Body of pancreas (tissue), 4 donors: ENCODE measurements around the gene TLK2. TPM values are rescaled to one million over a fixed set of nuclear protein-coding genes. Genes with fewer than 3 reads are reported as not detected.

Experiments used
- ATAC-seq: fragments of 150-250 bp; one replicate; pipeline ENCODE4 v1.9.1; 2016
- DNase-seq, 4 donors: peaks; one replicate each; pipeline ENCODE4 v3.0.0-alpha.2; 2019
- H3K27ac ChIP-seq, 4 donors: fragments of 200-600 bp; sonication (generic); 1 replicate in 3 of 4; 2 replicates in 1 of 4; pipeline versions ENCODE4 v1.5.1 to v1.6.1; 2016 to 2019; ENCODE audit warnings: mild to moderate bottlenecking in 1 of 4, mixed read lengths in 1 of 4, moderate library complexity in 1 of 4
- H3K27me3 ChIP-seq, 2 donors: fragments of 200-600 bp; sonication (generic); one replicate each; pipeline ENCODE4 v1.6.0; 2016; ENCODE audit warnings: mild to moderate bottlenecking in 1 of 2
- H3K36me3 ChIP-seq, 2 donors: fragments of 200-600 bp; sonication (generic); replicated peaks in 1 of 2; 2 replicates each; pipeline ENCODE4 v1.5.1; 2016; ENCODE audit warnings: low read depth in 2 of 2; ENCODE audit not compliant: insufficient read depth in 1 of 2
- H3K4me1 ChIP-seq: fragments of 200-600 bp; sonication (generic); one replicate; pipeline ENCODE4 v1.6.0; 2016
- H3K4me3 ChIP-seq, 2 donors: fragments of 200-600 bp; sonication (generic); 1 replicate in 1 of 2; 2 replicates in 1 of 2; pipeline ENCODE4 v1.5.1; 2016 to 2019
- H3K9me3 ChIP-seq, 3 donors: fragments of 200-600 bp; sonication (generic); 1 replicate in 2 of 3; 2 replicates in 1 of 3; pipeline ENCODE4 v1.5.1; 2016
- CTCF ChIP-seq, 7 experiments: fragments of 450-650 bp in 4 of 7; fragments of 200-600 bp in 3 of 7; sonication (generic) in 3 of 7; IDR thresholded peaks; one replicate each; pipeline ENCODE4 v1.5.1; 2016 to 2019; ENCODE audit warnings: antibody characterized with exemption in 7 of 7
- POLR2A ChIP-seq, 3 donors: fragments of 450-650 bp; IDR thresholded peaks; one replicate each; pipeline ENCODE4 v1.6.1; 2016; ENCODE audit warnings: antibody characterized with exemption in 3 of 3, mild to moderate bottlenecking in 2 of 3
- WGBS, 2 donors: methylation state at CpG; one replicate each; pipeline ENCODE4 v1.1.5; 2017; 5-methylcytosine and 5-hydroxymethylcytosine counted together
- intact Hi-C: fragments of 100-400 bp; cut with DNase I; formaldehyde crosslinking; loops from one replicate; pipeline ENCODE4 v1.15.1; 2023
- small RNA-seq: library from RNA; depleted of rRNA; stranded (forward); fragments of <200 nt; gene quantifications from one replicate; pipeline ENCODE3, GENCODE V24; 2016
- total RNA-seq, 2 donors: library from RNA; depleted of rRNA; stranded (reverse); fragments of >200 nt; gene quantifications; one replicate each; pipeline ENCODE4 v1.1.0, GENCODE V29; 2016

Gene TLK2
- total RNA-seq, 2 donors from 2014 or later: 20.8 to 54.1 TPM

GRCh38 chr17:62658136-62658920 is 179.7 kb downstream of the TLK2 start:
- no peak overlapping the region for H3K27ac ChIP-seq
- H3K4me3 ChIP-seq: no peak overlapping the region
- 63 to 73% methylated on average over 15 of the region's 15 CpGs for WGBS, 2 donors
- no peaks in the 10 kb centered on the region for H3K9me3 ChIP-seq
- intact Hi-C loops: no loop called here
- TF ChIP-seq CTCF (IDR thresholded peaks at IDR 0.05): no peak
- no peak for TF ChIP-seq POLR2A (IDR thresholded peaks at IDR 0.05)
- H3K4me1 ChIP-seq: peaks cover 6% of the 10 kb centered on the region
- no peak for DNase-seq
- H3K27me3 ChIP-seq: no peaks in the 10 kb centered on the region
- no peaks in the 10 kb centered on the region for H3K36me3 ChIP-seq
- no peak for ATAC-seq

DNA sequence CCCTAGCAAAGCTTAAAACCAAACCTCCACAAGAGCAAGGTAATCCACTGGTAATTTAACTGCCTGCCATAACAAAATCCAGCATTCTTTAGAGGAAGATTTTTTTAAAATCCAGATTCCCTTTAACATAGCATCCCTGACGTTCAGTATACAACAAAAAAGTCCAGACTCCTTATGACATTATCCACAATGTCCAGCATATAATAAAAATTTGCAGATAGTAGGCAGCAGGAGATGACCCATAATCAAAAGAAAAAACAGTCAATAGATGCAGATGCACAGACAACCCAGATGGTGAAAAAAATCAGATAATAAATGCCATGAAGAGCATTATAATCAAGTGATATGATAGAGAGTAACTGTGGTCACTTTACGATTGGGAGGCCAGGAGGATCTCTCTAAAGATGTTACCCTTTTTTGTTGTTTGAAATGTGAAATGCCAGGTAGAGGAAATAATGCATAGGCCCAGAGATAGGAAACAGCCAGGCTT is 182.0 kb downstream of the TLK2 start:
- H3K27ac ChIP-seq: no peak overlapping the region
- no peak for TF ChIP-seq CTCF (IDR thresholded peaks at IDR 0.05)
- TF ChIP-seq POLR2A (IDR thresholded peaks at IDR 0.05): no peak
- no peaks in the 10 kb centered on the region for H3K9me3 ChIP-seq
- 81 to 88% methylated on average over 2 of the region's 2 CpGs for WGBS, 2 donors
- no peaks in the 10 kb centered on the region for H3K4me1 ChIP-seq
- ATAC-seq (no peak), DNase-seq (no peak)
- H3K27me3 ChIP-seq: no peaks in the 10 kb centered on the region
- H3K4me3 ChIP-seq: no peak overlapping the region
- intact Hi-C loops: no loop called here
- H3K36me3 ChIP-seq: no peaks in the 10 kb centered on the region

GRCh38 chr17:62661337-62661736 is 182.7 kb downstream of the TLK2 start:
- ATAC-seq (no peak), DNase-seq (no peak)
- H3K4me3 ChIP-seq: no peak overlapping the region
- intact Hi-C loops: no loop called here
- no peaks in the 10 kb centered on the region for H3K36me3 ChIP-seq
- no peak overlapping the region for H3K27ac ChIP-seq
- no peak for TF ChIP-seq CTCF (IDR thresholded peaks at IDR 0.05)
- no peaks in the 10 kb centered on the region for H3K27me3 ChIP-seq
- no peaks in the 10 kb centered on the region for H3K4me1 ChIP-seq
- no peaks in the 10 kb centered on the region for H3K9me3 ChIP-seq
- 95 to 100% methylated on average over 1 of the region's 1 CpG for WGBS, 2 donors

DNA sequence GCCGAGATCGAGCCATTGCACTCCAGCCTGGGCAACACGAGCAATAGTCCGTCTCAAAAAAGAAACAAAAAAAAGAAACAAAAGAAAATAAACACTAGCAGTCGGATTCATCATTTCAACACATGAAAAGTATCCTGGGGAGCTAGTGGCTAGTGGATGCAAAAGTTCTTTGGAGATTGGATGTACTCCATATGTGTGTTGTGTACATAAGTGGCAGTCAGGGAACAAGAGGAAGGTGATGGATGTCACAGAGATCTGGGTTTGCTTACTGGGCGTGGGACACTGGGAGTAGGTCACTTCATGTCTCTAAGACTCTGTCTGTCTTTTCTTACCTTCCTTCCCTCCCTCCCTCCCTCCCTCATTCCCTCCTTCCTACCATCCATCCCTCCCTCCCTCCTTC is 184.2 kb downstream of the TLK2 start:
- TF ChIP-seq POLR2A (IDR thresholded peaks at IDR 0.05) (no peak), CTCF (IDR thresholded peaks at IDR 0.05) (no peak)
- Histone ChIP-seq H3K36me3 (no peaks in the 10 kb centered on the region), H3K27me3 (no peaks in the 10 kb centered on the region), H3K27ac (no peak overlapping the region), H3K9me3 (no peaks in the 10 kb centered on the region), H3K4me3 (no peak overlapping the region), H3K4me1 (no peaks in the 10 kb centered on the region)
- ATAC-seq: no peak
- WGBS, 2 donors: 64 to 75% methylated on average over 6 of the region's 6 CpGs
- DNase-seq: no peak
- intact Hi-C loops: no loop called here

Small RNA genes within 50 kb of the gene (small RNA-seq; reads per million reads assigned to genes)
- not detected for gene RF00019

Other genes starting within 250 kb of the TLK2 start
- not detected for gene EFCAB3, start 98.3 kb upstream of the TLK2 start, total RNA-seq
- gene METTL2A, start 54.9 kb upstream of the TLK2 start, total RNA-seq: 10 to 100 TPM in 1 of 2 donors, under 1 TPM in 1; 0.99 to 14.0 TPM
- gene MRC2, start 148.8 kb downstream of the TLK2 start, total RNA-seq: 10 to 100 TPM in 1 of 2 donors, 1 to 10 TPM in 1; 7.0 to 22.1 TPM